HuH-7.5 (cell line): ENCODE results near the gene PPIA.

ENCODE experiments used
- DNase-seq: peaks from one replicate; pipeline ENCODE4 v3.0.0; 2011; ENCODE audit warnings: low spot score

Gene PPIA

DNA sequence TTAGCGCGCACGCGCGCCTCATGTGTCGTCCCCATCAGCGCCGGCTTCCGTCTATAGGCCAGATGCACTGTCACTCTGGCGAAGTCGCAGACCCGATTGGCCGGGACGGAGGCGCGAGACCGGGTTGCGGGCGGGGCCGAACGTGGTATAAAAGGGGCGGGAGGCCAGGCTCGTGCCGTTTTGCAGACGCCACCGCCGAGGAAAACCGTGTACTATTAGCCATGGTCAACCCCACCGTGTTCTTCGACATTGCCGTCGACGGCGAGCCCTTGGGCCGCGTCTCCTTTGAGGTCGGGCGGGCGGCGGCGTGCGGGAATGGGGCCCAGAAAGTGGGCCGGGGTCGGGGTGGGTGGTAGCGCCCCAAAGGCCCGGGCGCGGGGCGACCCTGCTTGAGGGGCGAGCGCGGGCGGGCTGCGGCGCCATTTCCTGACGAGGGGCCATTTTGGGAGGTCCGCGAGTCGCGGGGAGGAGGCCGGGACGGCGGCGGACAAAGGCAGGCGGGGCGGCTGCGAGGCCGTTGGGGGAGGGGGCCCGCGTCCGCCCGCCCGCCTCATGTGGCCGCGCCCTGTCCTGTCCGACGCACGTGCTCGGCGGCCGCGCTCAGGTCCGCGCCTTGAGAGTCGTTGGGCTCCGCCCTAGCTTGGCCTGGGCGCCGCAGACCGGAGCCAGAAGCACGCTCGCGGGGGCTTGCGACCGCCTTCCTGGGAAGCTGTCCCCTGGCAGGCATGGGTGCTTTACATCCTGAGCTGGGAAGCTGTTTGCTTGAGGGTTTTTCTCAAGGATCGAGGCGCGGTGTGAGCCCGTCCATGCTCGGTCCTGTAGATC, at the start of gene PPIA:
Gene PPIA, plus strand, starts transcription at position 178 of the 825 bp plus-strand sequence. Its CDS starts 44 bp downstream, at position 222.
- peak; percentile 99 for DNase-seq

DNA sequence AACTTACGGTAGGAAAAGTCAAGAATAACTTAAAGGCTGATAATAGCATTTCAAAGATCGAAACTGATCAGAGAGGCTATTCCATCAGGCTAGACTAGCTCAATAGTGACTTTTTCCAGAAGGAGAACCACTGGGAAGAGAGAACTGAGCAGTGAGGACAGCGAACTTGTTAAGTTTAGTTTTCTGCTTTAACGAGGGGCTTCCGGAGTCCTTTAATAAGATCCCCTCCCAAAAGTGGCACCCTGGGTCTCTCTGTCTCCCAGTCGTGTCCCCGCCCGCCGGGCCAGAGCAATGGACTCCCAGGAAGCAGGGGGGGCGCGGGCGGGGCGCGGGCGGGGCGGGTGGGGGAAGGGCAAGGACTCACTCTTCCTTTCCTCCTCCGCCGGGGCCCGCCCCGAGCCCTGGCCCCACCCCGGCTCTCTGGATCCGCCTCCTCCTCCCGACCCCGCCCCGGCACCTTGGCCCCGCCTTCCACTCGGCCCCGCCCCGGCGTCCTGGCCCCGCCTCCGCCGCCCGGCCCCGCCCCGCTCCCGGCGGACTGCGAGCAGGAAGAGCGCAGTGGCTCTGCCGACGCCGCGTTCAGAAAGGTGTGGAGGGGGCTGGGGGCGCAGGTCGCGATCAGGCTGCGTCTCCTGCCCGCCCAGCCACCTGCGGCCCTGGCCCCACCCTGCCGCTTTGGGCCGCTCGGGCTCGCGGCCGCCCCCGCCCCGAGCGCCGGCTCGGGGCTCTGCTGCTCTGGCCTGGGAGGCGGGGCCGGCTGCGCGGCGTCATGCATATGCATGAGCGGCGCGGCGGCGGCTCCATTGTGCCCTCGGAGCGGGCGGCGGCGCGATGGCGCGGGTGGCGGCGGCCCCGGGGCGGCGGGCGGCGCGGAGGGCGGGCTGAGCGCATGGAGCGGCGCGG, 48.2 kb upstream of the PPIA start, which contains the start of gene ZMIZ2:
Gene ZMIZ2, plus strand, starts transcription at position 803 of the 903 bp plus-strand sequence. CDS start 7,403 bp downstream, outside the sequence.
- peak; percentile 96 for DNase-seq

DNA sequence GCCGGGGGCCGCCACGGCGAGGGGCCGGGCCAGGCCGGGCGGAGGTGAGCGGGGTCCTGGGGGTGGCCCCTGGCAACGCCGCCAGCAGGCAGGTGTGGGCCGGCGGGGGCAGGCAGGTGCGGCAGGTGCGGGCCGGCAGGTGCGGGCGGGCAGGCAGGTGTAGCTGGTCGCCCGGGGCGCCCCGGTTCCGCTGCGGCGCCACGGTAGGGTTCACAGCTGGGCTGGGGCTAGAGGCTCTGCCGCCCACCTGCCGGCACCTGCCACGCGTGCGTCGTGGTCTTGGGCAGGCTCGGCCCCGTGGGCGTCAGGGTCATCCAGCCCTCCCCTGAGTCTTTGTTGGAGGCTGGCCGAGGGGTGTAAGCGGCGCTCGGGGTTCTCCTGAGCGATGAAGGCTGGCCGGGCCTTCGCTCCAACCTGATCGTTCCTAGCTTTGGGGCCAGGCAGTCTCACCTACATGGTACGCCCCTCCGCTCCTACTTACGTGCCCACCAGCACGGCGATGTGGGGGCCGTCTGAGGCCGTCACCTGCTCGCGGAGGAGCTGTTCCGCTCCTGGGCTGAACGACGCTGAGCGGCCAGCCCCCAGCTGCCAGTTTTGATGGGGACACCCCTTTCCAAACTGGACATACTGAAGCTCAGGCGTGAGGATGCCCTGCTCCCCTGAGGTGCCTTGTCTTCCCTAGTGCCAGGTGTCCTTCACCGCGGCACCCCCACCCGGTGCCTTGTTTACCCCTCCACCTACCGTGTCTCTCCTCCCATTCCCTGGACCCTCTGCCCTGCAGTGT, 47.3 kb upstream of the PPIA start:
- DNase-seq, result peak; percentile 37

DNA sequence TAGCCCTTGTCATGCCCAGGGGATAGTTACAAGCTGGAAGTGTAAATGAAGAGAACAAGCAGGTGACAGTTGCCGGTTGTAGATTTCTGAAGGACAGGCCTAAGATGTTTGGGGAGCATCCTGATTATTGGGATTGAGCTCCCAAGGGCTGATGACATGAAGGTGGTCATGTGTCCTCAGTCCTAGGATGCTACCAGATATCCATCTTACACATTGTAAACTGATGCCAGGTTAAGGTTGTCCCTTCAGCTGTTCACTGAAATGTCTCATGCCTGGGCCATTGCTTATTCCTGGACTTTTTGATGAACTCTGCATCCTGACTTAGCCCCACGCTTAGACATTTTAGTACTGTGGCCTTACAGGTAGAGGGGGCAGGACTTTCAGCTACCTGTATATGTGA, 46.5 kb upstream of the PPIA start:
- peak; percentile 3 for DNase-seq

DNA sequence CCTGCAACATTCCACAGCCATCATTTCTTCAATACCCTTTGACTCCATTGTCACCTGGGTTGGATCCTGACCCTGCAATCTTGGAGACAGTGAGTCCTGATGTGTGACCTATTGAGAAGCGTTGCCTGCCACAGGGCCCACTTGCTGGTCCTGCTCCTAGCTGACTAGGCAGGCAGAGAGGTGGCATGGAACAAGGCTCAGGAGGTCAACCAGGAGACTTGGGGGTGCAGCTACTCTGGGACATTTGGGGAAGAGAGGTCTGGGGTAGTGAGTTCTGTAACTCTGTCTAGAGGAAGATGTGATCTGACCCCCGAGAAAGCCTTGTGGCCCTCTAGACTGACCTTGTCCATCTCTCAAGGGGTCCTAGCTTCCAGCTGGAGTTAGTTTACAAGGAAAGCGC, 46.1 kb upstream of the PPIA start:
- peak; percentile 3 for DNase-seq

DNA sequence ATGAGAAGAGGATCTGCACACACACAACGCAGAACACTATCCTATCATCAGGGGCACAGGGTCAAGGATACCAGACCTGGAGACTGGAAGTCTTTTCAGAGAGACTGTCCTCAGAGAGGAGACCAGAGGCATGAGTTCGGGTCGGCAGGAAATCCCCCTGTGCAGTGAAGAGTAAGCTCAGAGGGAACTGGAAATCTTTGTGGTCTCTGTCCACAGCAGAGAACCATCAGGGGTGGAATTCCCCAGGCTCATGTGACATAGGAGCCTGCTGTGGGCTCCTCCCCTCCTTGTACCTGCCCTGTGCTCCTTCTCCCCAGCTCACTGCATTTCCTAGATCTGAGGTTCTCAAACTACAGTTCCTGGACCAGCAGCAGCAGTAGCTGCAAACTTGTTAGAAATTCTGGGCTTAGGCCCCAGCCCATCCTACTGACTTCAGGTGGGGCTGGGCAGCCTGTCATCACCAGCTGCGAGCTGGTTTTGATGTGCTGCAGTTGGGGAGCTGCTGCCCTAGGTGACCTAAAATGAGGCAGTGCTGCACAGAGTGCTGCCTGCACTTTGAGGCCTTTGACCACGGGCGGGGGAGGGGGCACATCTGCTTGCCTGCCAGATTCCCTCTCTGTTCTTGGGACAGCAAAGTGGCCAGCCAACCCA, 45.4 kb upstream of the PPIA start:
- peak; percentile 49 for DNase-seq

DNA sequence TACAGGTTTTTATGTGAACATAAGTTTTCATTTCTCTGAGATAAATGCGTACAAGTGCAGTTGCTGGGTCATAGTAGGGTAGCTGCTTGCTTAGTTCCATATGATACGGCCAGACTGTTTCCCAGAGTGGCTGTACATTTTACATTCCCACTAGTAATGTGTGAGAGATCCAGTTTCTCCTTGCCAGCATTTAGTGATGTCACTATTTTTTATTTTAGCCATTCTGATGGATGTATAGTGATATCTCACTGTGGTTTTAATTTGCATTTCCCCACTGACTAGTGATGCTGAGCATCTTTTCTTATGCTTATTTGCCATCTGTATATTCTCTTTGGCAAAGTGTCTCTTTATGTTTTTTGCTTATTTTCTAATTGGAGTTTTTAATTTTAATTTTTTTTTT, 43.7 kb upstream of the PPIA start:
- no peak for DNase-seq

DNA sequence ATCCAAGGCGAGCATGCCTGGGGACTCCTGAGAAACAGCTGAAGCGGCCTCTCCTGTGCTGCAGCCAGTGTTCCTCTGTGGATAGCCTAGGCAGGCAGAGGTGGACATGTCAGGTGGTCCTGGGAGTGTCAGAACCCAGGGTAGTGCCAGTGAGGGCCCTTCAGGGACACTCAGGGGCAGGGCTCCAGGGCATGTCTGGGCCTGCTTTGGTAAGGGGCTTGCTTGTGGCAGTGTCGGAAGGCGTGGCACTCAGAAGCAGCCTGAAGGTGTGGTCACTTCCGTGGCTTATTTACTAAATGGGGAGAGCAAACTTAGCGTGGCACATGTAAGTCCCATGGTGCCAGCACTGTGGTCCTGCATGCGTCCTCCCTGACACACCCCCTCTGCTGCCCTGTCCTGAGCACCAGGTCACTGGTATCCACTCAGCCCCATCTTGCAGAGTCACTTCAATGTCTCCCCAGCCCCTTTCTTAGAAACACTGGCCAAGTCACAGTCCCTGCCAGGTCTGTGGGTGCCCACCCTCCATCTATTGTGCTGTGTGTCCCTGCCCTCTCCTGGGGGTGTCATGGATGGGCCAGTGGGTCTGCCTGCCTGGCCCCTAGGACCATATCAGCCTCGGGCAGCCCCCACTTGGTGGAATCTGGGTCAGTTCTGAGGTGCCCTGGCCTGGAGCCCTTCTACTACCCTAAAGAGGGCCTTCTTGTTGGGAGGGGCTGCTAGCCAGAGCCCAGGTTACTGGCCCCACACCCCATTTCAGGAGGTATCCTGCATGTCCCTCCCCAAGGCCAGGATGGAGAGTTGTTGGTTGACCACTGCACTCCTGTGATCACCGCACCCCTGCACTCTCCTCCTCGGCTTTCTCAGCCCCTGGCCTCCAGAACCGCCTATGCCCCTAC, 41.4 kb upstream of the PPIA start:
- DNase-seq, result peak; percentile 9

DNA sequence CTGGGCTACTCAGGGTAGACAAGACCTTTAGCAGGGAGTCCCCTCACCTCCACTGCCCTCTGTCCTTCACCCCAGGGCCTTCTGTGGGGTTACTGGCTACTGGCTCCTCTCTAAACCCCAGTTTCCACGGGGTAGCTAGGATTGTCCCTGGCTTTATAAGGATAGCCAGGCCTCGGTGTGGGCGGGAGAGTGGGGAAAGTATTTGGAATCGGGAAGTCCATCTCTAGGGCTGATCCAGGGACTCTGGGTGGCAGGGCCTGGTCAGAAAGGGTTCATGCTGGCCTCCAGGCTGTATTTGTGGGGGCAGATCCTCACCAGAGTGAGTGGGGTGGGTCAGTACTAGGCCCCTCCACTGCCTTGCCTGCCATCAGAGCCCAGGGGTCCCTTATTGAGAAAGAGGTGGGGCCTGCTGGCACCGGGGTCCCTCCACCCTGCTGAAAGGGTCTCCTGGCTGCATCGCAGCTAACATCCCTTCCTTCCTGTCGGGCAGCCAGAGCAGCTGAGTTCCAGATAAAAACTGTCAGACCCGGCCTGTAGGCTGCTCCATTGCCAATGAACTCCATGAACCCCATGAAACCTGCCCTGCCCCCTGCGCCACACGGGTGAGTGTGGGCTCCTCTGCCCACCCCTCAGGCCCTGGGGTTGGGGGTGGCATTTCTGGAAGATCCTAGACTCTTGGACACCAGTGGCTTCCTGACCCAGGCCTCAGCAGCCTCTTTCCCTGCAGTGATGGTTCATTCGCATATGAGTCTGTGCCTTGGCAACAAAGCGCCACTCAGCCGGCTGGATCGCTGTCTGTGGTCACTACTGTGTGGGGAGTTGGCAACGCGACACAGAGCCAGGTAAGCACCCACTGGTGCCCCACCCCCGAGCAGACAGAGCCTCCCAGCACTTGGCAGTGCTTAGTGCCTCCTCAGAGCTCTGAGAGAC, 40.5 kb upstream of the PPIA start:
- DNase-seq, result peak; percentile 8

DNA sequence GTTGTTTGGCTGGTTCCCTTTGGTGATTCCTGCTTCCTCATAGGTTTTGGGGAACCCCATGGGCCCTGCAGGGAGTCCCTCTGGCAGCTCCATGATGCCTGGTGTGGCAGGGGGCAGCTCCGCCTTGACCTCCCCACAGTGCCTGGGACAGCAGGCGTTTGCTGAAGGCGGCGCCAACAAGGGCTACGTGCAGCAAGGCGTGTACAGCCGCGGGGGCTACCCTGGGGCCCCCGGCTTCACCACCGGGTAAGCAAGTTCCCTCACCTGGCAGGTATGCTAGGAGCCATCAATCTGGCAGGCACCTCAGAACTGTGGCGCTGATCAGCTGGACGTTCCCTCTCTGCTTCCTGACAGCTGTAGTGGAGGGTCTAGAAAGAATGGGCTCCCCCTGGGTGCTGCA, 39.6 kb upstream of the PPIA start:
- peak; percentile 3 for DNase-seq

DNA sequence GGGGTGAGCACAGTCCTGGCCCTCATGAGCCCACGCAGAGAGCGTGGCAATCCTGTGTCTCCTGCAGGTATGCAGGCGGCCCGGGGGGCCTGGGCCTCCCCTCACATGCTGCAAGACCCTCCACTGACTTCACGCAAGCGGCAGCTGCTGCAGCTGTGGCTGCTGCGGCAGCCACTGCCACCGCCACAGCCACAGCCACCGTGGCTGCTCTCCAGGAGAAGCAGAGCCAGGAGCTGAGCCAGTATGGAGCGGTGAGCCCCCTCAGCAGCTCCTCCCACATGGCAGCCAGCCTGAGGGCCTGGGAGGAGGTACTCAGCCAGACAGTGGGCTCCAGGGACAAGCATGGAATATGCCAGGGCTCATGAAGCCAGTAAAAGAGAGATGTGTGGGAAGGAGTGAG, 39.2 kb upstream of the PPIA start:
- peak; percentile 9 for DNase-seq

DNA sequence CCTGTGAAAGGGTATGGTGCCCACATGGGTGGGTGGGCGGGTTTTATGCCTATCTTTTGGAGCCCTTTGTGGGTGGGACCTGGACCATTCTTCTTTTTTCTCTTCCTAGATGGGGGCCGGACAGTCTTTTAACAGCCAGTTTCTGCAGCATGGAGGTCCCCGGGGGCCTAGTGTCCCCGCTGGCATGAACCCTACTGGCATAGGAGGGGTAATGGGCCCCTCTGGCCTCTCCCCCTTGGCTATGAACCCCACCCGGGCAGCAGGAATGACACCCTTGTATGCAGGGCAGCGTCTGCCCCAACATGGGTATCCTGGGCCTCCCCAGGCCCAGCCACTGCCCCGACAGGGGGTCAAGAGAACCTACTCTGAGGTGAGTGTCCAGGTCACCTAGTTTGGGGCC, 38.7 kb upstream of the PPIA start:
- DNase-seq, result peak; percentile 4

DNA sequence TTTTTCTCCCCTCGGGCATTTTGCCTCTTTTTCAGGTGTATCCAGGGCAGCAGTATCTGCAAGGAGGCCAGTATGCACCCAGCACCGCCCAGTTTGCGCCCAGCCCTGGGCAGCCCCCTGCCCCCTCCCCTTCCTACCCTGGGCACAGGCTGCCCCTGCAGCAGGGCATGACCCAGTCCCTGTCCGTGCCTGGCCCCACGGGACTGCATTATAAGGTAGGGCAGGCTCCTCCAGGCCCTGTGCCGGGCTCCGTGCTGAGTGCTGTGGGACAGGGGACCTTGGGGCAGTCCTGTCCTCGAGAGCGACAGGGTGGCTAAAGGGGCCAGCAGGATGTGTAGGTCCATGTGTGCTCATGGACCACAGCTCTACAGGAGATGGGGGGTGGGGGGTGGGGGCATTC, 37.2 kb upstream of the PPIA start:
- peak; percentile 9 for DNase-seq

DNA sequence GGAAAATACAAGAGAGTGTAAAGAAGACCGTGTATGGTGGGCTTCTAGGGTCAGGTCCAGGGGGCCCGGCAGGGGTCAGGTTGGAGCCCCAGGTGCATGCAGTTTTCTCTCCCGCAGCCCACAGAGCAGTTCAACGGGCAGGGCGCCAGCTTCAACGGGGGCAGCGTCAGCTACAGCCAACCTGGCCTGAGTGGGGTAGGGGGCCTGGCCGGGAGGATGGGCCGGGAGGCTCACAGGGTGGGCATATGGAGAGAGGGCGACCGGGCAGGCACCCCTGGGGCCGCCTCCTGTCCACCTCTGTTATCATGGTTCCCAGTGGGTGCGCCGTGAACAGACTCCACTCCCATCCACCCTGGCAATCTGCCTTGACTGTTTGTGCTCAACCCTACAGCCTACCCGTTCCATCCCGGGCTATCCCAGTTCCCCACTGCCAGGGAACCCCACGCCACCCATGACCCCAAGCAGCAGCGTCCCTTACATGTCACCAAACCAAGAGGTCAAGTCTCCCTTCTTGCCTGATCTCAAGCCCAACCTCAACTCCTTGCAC, 36.4 kb upstream of the PPIA start:
- DNase-seq, result no peak

DNA sequence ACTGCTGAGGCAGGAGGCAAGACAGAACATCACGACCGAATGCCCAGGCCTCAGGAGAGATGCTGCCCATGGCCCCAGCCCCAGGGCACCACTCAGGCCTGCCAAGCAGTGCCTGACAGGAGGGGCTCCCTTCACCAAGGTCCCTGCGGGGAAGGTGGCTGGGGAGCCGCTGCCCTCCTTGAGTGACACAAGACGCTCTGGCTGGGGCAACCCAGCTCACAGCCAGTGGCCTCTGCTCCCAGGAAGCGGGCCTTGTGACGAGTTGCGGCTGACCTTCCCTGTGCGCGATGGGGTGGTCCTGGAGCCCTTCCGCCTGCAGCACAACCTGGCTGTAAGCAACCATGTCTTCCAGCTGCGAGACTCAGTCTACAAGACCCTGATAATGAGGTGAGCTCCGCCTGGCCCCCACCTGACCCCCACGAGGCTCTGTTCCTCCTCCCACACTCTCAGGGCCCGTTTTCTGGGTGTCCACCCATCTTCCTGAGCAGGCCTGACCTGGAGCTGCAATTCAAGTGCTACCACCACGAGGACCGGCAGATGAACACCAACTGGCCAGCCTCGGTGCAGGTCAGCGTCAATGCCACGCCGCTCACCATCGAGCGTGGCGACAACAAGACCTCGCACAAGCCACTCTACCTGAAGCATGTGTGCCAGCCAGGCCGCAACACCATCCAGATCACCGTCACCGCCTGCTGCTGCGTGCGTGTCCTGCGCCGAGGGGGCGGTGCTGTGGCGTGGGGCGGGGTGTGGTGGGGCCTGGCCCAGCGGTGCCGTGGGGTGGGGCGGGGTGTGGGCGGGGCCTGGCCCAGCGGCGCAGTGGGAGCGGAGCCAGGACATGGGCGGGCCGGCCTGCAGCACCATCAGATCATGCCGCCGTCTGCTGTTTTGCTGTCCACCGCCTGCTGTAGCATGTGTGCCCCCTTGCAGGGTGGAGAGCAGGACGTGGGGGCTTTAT, 35.0 kb upstream of the PPIA start:
- no peak for DNase-seq

DNA sequence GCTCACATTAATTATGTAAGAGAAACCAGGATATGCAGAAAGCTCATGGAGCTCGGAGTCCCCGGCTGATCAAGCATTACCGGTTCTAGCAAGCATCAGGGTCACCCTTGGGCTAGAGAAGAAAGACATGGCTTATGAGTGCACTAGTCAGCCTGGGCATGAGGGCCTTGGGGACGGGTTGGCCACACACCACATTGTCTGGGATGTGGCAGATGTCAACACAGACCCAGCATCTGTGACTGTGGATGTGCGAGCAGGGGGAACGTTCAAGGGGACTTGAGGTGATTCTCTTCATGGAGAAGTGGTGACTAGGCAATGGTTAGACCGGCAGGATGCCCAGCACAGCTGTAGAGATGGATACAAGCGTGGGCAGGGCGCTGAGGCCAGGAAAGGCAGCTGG, 34.2 kb upstream of the PPIA start:
- DNase-seq, result no peak

DNA sequence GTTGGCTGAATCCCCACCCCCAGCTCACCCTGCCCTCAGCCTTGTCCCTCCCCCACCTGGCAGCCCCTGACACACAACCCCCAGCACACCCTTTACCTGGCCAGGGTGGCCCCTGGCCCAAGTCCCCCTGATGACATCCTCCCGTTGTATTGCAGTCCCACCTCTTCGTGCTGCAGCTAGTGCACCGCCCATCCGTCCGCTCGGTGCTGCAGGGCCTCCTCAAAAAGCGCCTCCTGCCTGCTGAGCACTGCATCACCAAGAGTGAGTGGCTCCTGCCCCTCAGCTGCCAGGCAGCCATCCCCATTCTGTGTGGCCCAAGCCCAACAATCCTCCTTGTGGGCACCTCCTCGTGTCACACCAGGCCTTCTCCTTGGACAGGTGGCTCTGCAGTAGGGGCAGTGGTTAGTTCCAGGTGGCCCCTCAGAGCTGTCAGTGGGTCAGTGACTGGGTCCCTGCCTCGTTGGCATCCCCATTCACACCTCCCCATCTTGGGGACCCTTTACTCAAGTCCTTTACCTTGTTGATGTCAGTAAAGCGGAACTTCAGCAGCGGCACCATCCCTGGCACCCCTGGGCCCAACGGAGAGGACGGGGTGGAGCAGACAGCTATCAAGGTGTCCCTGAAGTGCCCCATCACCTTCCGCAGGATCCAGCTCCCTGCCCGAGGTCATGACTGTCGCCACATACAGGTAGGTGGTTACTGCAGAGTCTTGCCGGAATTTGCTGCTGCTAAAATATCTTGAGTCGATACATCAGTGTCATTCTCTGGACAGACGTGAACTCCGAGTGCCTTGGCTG, 33.6 kb upstream of the PPIA start:
- DNase-seq, result no peak
